Astrocyte (in vitro differentiated cells and primary cell): ENCODE data around the gene GNG14.

ENCODE experiments used
- CTCF ChIP-seq: IDR thresholded peaks from 2 replicates; pipeline ENCODE4 v1.5.1; 2011; ENCODE audit warnings: low read depth, mild to moderate bottlenecking, inconsistent platforms, low read length, moderate library complexity; ENCODE audit not compliant: insufficient read depth
- EZH2 ChIP-seq: IDR thresholded peaks from 2 replicates; pipeline ENCODE4 v1.6.1; 2012; ENCODE audit warnings: mild to moderate bottlenecking, low read length, inconsistent platforms; ENCODE audit not compliant: insufficient read depth

- TF ChIP-seq CTCF (no peak), EZH2 (no peak)
Measured at GRCh38 chr19:12687496-12688196, at the start of gene GNG14.
